HG03469 (cell line): Measurements from ENCODE around the gene METTL25.
A peak's percentile ranks its signal among the peaks of the same experiment; 100 is the strongest.

ENCODE experiments used
- ATAC-seq: cut with Tn5 transposase; IDR thresholded peaks from one replicate; pipeline ENCODE4 v1.9.1; 2021; ENCODE audit warnings: mild to moderate bottlenecking, moderate library complexity, moderate number of reproducible peaks; ENCODE audit not compliant: unreplicated experiment

The METTL25 gene

GRCh38 chr12:82523996-82524395 lies 165.7 kb downstream of the METTL25 start:
- peak; percentile 38 for ATAC-seq

DNA sequence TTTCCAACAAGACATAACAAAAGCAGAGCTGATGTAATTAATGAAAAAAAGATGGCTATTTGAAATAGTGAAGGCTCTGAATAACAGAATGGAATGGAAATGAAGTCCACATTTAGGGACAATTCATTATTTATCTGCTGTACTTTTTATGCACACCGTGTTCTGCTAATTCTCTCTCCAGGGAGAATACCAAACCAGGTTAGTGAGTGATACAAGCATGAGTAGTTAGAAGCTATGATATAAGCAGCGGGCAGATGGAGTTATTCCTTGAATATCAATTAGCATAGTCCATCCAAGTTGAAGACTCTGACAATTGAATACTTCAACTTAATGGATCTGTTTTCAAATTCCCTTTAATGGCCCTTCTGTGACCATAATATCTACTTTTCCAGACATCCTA lies 166.3 kb downstream of the METTL25 start:
- ATAC-seq = no peak

GRCh38 chr12:82525616-82526015 lies 167.3 kb downstream of the METTL25 start:
- no peak for ATAC-seq

DNA sequence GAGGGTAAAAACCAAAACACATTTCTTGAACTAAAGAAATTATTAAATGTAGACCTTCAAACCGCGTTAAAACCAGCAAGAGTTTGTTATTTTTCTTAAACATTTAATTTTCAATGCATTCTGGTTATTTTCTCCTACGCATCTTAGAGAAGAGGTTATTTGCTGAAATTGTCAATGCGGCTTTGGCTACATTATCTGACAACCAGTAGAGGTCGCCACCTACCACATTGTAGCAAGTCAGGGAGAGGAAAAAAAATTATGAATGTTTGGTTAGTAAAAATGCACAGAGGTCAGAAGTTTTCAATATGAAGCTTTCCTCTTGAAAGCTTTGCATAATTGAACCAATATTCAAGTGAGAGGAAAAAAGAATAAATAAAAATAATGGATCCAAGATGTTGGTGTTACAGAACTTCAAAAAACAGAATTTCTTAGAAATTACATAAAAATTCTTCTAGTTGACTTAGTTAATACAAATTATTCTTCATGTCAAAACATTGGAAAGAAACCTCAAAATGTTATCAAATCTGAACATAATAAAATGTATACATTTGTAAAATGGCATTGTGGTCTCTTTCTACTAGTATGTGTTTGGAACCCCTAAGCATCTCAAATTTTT lies 168.9 kb downstream of the METTL25 start:
- ATAC-seq = peak; percentile 60
